ENCODE results near the gene RELA.

RELA gene

DNA sequence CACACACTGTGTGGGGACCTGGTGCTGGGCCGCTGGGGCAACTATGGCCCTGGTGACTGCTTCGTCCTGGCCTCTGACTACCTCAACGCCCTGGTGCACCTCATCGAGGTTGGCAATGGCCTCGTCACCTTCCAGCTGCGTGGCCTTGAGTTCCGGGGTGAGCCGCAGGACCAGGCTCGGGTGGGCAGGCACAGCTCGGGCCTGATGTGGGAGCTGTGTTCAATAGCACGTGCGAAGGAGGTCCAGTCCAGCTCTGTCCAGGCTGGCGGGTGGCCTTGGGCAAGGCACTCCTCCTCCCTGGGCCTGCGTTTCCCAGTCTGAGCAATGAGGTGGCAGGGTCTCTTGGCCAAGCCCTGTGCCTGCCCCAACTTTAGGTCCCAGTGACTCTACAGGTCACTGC, 33.1 kb downstream of the RELA start:
- DNase-seq = no peak

DNA sequence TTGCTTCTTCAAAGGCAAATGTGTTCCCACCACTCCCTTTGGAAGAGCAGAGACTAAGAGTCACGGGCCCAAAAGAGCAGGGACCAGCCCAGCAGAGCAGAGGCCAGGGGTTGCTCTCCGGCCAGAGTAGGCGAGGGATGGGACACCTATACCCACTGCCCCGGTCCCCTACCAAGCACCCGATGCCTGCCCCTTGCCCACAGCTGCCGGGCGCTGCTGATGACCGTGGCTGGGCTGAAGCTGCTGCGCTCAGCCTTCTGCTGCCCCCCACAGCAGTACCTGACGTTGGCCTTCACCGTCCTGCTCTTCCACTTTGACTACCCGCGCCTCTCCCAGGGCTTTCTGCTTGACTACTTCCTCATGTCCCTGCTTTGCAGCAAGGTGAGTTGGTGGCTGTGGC, 35.5 kb downstream of the RELA start:
- DNase-seq = no peak

DNA sequence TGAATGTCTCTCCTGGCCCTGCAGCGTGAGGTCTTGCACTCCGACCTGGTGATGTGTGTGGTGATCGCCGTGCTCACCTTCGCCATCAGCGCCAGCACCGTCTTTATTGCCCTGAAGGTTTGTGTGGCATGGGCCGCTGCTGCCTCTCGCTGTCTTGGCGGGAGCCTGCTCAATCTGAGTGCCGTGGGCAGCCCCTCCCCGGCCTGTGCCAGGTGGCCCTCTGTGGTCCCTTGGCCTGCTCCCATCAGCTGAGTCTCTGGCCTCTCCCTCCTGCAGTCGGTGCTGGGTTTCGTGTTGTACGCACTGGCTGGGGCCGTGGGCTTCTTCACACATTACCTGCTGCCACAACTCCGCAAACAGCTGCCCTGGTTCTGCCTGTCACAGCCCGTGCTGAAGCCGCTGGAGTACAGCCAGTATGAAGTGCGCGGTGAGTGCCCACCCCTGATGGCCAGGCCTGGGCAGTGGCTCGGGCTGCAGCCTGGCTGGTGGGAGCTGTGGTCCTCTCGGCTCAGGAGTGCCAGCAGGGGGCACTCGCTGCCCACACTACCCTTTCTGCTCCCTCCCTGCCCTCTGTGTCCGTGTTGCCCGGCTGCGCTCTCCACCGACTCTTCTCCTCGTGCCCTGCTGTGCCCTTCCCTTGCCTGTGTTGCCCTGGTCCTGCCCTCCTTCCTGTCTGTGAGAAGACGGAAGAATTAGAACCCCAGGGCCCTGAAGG, 36.9 kb downstream of the RELA start:
- DNase-seq = no peak

DNA sequence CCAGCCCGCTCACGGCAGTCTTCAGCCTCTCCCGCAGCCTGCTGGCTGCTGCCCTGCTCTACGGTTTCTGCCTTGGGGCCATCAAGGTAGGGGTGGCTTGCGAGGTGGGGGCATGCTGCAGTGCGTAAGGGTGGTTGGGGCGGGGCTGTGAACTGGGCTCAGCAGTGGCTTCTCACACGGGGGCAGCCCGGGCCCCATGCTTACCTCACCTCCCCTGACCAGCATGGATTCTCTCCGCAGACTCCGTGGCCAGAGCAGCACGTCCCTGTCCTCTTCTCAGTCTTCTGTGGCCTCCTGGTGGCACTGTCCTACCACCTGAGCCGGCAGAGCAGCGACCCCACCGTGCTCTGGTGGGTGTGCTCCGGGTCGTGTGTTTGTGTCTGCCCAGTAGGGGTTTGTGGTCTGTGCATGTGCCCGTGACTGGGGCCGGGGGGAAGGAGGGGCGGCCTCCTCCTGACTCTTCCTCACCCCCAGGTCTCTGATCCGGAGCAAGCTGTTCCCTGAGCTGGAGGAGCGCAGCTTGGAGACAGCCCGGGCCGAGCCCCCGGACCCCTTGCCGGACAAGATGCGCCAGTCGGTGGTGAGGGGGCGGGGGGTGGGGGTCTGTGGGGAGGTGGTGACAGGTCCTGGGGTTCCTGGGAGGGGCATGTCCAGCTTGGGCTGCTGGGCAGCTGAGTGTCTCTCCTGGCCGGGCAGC, 37.6 kb downstream of the RELA start:
- DNase-seq = no peak

DNA sequence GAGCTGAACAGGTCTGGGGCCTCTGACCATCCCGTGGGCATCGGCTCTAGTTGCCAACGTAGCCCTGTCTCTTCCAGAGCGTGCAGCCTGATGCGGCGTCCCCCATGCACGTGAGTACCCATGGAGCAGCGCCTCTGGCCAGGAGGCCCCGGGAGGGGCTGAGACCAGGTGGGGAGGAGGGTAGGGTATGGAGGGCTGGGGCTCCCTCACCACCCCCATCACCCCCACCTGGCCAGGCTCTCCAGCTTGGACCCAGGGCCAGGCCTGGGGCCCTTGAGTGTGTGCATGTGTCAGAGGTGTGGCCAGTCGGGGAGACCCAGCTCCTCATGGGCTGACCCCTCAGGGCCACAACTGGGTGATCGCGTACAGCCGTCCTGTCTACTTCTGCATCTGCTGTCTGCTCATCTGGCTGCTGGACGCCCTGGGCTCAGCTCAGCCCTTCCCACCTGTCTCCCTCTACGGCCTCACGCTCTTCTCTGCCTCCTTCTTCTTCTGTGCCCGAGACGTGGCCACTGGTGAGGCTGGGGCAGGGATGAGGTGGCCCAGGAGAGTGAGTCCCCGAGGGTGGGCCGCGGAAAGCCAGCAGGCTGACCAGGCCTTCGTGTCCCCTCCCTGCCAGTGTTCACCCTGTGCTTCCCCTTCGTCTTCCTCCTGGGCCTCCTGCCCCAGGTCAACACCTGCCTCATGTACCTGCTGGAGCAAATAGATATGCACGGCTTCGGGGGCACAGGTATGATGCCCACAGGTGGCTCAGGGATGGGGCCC, 38.7 kb downstream of the RELA start:
- no peak for DNase-seq

DNA sequence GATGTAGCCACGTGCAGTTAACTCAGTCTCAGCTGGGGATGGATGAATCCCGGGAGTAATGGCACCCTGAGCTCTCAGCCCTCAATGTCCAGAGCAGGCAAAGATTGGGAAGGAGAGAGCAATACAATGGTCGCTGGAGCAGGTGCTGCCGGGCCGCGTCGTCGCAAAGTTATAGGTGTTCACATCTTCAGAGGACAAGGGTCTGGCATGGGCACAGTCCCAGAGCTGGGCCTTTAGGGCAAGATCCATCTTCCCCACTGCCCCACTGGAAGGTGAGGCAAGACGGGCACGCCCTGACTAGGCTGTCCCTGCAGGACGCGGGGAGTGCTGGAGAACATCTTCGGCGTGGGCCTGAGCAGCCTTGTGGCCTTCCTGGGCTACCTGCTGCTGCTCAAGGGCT, 39.5 kb downstream of the RELA start:
- no peak for DNase-seq

DNA sequence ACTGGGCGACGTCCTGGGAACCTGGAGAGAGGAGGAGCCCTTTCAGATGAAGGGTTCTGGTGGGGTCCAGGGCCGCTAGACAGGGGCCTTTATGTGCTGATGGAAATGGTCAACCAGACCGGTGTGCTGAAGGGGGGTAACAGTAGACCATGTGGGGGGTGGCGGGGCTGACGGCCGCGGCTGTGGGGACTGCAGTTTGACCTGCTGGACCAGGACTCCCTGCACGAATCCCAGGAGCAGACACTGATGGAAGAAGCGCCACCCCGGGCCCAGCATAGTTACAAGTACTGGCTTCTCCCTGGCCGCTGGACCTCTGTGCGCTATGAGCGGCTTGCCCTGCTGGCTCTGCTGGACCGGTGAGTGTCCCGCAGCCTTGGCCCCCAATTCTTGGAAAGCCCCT, 40.7 kb downstream of the RELA start:
- no peak for DNase-seq

DNA sequence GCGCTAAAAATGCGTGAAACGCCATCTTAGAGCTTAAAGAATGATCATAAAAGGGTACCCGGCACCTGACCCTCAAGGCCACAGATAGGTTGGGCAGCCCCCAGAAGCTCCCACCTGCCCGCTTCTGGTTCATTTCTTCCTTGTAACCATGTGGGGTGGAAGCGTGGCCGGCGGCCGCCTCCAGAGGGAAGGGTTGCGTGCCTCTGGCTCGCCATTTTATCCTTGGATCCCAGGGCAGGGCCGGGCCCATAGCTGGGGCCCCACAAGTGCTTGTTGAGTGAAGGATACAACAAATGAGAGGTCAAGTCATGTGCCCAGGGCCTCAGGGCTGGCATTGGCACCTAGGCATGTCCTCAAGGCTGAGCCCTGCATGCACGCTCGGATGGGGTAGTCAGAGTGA, 41.3 kb downstream of the RELA start:
- no peak for DNase-seq

DNA sequence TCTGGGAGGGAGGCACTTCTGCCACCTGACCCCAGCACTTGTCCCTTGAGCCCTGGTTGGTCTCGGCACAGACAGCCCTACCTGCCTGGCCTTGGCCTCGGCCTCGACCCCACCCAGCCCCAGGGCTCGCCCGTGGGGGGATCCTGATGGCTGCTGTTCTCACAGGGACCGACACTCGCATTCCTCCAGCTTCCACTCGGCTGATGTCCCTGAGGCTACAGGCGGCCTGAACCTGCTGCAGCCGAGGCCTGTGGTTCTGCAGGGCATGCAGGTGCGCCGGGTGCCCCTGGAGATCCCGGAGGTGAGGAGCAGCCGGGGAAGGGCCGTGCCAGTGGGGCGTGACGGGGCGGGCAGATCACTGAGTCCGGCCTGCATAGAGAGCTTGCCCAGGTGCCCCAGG, 42.0 kb downstream of the RELA start:
- DNase-seq = no peak

DNA sequence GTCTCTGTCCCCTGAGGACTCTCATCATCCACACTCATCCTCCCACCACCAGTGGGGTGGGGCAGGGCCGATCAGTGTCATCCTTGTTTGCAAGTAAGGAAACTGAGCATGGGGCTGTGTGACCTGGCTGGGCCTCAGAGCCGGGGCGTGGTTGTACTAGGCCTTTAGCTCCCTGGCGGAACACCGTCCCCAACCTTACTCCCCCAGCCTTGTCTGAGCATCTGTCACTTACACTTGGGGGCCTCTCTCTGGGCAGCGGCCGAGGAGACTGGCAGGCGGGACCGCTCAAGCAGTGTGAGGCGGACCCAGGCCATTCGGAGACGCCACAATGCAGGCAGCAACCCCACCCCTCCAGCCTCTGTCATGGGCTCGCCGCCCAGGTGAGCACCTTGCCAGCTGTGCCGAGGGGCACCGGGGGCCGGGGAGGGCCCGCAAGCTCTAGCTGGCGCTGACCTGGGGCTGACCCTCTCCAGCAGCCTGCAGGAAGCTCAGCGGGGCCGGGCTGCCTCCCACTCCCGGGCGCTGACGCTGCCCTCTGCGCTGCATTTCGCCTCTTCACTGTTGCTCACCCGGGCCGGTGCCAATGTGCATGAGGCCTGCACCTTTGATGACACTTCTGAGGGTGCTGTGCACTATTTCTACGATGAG, 43.3 kb downstream of the RELA start:
- no peak for DNase-seq

DNA sequence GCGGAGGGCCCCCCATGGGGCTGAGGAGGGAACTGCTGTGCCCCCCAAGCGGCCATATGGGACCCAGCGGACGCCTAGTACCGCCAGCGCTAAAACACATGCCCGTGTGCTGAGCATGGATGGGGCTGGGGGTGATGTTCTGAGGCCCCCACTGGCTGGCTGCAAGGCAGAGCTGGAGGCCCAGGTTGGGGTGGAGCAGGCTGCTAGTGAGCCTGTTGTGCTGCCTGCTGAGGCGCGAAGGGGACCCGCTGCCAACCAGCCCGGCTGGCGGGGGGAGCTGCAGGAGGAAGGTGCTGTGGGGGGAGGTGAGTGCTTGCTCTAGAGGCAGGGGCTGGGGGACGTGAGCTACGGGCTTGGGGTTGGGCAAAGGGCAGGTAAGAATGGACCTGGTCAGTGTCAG, 44.0 kb downstream of the RELA start:
- no peak for DNase-seq

DNA sequence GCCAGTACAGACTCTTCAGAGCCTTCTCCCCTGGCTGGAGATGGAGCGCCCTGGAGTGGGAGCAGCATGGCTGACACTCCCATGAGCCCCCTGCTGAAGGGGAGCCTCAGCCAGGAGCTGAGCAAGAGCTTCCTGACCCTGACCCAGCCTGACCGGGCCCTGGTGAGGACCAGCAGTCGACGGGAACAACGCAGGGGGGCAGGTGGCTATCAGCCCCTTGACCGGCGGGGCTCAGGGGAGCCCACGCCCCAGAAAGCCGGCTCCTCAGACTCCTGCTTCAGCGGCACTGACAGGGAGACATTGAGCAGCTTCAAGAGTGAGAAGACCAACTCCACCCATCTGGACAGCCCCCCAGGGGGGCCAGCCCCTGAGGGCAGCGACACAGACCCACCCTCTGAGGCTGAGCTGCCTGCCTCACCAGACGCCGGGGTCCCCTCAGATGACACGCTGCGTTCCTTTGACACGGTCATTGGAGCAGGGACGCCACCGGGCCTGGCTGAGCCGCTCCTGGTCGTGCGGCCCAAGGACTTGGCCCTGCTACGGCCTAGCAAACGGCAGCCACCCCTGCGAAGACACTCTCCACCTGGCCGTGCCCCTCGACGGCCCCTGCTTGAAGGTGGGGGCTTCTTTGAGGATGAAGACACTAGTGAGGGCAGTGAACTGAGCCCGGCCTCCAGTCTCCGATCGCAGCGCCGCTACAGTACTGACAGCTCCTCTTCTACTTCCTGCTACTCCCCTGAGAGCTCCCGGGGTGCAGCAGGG, 44.5 kb downstream of the RELA start:
- no peak for DNase-seq

DNA sequence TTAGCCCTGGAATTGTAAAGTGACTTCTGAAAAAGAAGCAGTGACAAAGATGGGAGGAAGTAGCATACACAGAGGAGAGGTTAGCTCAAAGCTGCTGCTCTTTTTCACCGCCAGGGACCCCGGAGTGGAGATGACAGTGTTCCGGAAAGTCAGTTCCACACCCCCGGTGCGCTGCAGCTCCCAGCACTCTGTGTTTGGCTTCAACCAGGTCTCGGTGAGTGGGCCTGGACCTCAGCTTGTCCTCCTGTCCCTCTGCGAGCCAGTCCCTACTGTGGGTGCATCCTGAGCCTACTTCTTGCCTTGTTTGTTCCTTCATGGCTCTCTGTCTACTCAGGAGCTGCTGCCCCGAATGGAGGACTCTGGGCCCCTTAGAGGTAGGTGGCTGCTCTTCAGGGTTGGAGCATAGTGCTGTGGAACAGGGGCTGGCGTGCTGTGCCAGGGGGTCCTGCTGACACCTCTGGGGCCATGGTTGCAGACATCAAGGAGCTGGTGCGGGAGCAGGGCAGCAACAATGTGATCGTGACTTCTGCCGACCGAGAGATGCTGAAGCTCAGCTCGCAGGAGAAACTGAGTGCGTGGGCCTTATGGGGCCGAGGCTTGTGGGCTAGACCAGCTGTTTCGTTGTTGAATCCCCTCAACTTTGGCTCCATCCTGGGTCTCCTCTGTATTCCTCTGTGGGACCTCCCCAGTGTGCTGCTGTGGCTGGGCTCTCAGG, 45.4 kb downstream of the RELA start:
- DNase-seq = no peak

DNA sequence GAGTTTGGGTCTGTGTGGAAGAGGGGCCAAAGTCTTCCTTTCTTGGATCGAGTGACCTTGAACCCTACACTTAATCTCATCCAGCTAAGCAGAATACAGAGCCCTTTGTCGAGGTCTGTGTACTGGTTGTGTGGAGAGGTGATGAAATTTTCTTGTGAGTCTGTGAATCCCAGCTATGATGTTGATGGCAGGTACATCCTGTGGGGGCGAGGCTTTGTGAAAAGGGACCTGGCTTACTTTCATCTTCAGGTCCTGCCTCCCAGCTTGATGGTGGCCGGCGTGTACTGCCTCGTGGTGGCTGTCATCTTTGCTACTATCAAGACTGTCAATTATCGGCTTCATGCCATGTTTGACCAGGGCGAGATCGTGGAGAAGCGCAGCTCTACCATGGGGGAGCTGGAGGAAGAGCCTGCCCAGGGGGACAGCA, 46.1 kb downstream of the RELA start:
- no peak for DNase-seq

DNA sequence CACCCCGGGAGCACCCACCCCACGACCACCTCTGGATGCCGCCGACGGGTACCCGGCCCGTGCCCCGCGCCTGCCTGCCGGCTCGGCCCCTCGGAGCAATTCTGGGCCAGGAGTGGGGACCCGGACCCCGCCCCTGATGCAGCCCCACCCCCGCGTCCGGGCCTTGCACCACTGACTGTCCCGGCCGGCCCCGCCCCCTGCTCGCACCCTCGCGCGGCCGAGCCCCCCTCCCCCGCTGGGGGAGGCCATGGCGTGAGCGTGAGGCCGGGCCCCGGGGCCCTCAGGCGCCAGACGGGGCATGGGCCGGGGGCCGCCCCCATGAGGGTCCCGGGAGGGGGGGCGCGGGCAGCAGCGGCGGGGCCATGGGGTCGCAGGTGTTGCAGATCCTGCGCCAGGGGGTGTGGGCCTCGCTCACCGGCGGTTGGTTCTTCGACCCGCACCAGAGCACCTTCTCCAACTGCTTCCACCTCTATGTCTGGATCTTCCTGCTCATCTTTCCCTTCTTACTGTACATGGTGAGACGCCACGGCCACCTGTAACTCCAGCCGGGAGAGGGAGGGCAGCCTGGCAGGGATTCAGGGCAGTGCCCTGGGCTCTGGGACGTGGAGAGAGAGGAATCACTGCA, 46.7 kb downstream of the RELA start:
- peak; percentile 17 for DNase-seq

DNA sequence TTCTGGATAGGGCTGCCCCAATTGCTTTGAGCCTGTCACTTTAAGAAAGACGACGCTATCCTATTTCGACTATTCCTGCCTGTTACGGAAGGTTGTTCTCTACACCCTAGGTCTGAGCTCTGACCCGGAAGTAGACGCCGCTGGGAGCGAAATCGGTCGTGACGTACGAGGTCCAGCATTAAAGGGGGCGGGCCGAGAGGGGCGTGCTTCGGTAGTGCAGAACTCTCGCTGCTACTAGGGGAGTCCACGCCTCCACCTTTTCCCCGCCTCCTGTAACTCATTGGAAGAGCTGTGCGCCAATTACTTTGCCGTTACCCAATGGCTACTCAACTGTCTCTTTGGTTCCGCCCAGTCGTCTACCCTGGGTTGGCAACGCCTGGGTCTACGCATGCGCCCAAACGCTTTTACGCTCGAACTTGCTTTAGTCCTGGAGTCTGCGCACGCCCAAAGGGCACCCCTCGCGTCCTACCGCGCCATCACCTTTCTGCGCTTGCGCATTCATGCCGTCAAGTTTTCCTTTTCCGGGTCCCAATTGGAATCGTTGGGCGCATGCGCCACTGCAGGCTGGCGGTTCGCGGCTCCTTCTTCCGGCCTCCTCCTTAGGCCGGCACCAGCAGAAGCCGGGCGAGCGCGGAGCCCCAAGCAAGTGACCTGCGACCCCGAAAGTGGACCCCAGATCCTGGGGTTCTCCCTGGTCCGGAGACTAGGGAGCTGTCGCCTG, 47.3 kb downstream of the RELA start, which contains the start of gene PCNX3:
Gene PCNX3 (plus strand): TSS at position 548 of the 721 bp plus-strand sequence. CDS start 536 bp downstream, outside the sequence.
- DNase-seq = peak; percentile 100

DNA sequence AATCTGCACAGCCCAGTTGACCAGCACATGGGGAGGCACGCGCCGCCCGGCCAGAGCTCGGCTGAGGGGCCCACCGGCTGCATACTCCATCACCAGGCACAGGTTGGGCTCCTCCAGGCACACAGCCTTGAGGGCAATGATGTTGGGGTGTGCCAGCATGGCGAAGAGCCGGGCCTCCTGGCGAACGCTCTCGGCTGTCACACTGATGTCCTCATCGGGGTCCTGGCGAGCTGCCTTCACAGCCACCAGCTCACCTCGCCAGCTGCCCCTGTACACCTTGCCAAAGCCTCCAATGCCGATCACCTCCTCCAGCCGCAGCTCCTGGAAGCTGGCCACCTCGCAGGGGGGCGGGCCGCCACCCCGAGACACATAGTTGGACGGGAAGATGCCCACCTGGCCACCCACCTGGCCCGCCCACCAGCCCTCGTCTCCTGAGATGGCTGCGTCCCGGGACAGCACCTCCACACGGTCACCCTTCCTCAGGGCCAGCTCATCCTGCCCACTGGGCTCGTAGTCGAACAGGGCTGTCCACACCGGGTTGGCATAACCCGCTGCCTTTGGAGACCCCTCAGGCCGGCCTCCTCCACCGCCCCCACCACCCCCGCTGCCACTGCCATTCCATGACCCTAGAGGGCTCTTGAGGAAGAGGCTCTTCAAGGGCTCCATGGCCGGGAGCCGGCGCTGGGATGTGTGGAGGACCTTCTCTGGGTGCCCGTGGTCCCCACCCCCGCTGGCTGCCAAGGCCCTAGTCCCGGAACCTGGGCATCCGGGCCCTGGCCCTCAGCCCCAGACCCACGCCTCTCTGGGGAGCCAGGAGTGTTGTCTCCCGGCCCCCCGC, 49.4 kb downstream of the RELA start:
- no peak for DNase-seq

DNA sequence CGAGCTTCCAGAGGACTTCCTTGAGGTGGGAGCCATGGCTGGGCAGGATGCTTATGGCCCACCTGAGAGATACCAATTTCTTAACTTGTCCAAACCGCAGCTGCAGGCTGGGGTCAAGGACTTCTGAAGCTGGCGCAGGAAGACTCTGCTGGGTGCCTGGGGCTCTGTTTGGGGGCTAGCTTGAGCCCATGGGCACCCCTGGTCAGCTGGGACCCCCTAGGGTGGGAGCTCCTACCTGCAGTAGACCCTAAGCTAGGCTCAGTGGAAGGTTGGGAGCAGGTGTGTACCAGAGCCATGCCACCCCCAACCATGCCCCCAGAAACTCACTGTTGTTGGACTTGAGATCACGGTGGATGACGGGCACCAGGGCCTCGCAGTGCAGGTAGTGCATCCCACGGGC, 50.0 kb downstream of the RELA start:
- no peak for DNase-seq
